ENCODE results near the gene BCL7A.
"Not testable (repeated sequence)": the region's sequence is repeated elsewhere in the genome, so short reads cannot be mapped to it uniquely, and the experiment has no call there.

BCL7A gene

DNA sequence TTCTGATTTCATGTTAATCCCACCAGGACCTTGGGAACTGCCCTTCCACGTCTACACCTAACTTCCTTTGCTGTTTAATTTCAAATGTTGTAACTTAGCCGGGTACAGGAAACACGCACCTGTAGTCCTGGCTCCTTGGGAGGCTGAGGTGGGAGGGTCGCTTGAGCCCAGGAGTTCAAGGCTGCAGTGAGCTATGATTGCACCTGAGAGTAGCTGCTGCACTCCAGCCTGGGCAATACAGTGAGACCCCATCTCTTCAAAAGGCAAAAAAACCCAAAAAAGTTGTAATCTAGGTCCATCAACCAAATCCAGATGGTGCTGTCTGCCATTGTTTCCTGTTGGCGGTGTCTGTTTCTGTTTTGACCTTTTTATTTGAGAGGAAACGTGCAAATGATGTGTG, 14.5 kb downstream of the BCL7A start:
- Histone ChIP-seq H3K4me1 (ENCODE audit: low read length) (no peaks in the 10 kb centered on the region), H3K9me3 (replicated peaks; ENCODE audit: insufficient read depth, low read length) (no peaks in the 10 kb centered on the region), H3K27ac (ENCODE audit: low read length) (no peak overlapping the region), H3K9me2 (replicated peaks; ENCODE audit: insufficient read depth, low read length) (no peaks in the 10 kb centered on the region), H3K79me2 (ENCODE audit: low read length) (no peaks in the 10 kb centered on the region), H3K4me3 (ENCODE audit: low read length) (no peak overlapping the region), H3K27me3 (replicated peaks; ENCODE audit: insufficient read depth, low read length) (no peaks in the 10 kb centered on the region), H3K36me3 (replicated peaks; ENCODE audit: insufficient read depth, low read length) (no peaks in the 10 kb centered on the region), H3K4me2 (ENCODE audit: low read depth, low read length) (no peak overlapping the region), H4K20me1 (ENCODE audit: insufficient read depth, low read length) (no peaks in the 10 kb centered on the region), H3K9ac (ENCODE audit: low read length) (no peak overlapping the region), H2AFZ (ENCODE audit: low read length) (no peak overlapping the region), H3F3A (ENCODE audit: insufficient read depth, low read length) (no peaks in the 10 kb centered on the region)
- TF ChIP-seq, protein P1, sequence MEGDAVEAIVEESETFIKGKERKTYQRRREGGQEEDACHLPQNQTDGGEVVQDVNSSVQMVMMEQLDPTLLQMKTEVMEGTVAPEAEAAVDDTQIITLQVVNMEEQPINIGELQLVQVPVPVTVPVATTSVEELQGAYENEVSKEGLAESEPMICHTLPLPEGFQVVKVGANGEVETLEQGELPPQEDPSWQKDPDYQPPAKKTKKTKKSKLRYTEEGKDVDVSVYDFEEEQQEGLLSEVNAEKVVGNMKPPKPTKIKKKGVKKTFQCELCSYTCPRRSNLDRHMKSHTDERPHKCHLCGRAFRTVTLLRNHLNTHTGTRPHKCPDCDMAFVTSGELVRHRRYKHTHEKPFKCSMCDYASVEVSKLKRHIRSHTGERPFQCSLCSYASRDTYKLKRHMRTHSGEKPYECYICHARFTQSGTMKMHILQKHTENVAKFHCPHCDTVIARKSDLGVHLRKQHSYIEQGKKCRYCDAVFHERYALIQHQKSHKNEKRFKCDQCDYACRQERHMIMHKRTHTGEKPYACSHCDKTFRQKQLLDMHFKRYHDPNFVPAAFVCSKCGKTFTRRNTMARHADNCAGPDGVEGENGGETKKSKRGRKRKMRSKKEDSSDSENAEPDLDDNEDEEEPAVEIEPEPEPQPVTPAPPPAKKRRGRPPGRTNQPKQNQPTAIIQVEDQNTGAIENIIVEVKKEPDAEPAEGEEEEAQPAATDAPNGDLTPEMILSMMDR (IDR thresholded peaks at IDR 0.05; ENCODE audit: low read length) = no peak
- no peak for TF ChIP-seq EZH2 (optimal IDR thresholded peaks at IDR 0.05; ENCODE audit: low read depth, low read length)
- TF ChIP-seq EZH2phosphoT487 (IDR thresholded peaks at IDR 0.05; ENCODE audit: low read length) = no peak
- no peak for DNase-seq

DNA sequence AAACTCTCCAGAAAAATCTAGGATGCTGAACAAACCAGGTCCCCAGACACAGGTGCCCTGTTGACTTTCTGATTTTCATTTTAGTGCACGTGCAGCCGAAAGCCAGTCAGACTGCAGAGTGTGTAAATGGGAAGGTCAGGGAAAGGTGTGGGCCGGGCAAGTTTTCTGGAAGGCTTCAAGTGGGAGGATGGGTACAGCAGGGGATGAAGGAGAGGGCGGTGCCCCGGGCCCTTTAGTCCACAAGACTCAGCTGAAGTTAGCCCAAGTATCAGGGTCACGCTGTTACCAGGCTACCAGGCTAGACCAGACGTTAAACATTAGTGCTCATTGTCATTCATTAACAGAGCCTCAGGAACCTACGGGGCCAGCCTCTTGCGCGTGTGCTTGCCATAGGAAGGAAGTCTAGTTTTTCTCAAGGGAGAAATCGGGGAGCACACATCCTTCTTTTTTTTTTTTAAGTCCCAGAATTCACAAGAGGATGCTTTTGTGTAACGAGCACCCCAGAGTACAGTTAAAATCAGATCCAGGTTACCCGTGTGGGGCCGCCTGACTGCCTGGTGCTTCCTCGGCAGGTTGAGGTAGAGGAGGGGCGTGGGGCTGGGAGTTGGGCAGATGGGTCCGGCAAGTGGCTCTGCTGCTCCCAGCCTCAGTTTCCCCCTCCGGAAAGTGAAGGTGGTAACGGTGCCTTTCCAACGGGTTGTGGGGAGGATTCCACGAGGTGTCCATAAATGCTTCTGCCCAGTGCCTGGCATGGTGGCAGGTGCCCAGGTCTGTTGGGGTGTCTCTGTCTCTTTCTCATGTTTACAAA, 19.1 kb downstream of the BCL7A start:
- H3K9ac ChIP-seq (ENCODE audit: low read length) = no peak overlapping the region
- H3K27me3 ChIP-seq (replicated peaks; ENCODE audit: insufficient read depth, low read length) = no peaks in the 10 kb centered on the region
- H3K9me2 ChIP-seq (replicated peaks; ENCODE audit: insufficient read depth, low read length) = no peaks in the 10 kb centered on the region
- H3K79me2 ChIP-seq (ENCODE audit: low read length) = no peaks in the 10 kb centered on the region
- no peak overlapping the region for H3K27ac ChIP-seq (ENCODE audit: low read length)
- no peak for TF ChIP-seq EZH2 (optimal IDR thresholded peaks at IDR 0.05; ENCODE audit: low read depth, low read length)
- no peak for TF ChIP-seq EZH2phosphoT487 (IDR thresholded peaks at IDR 0.05; ENCODE audit: low read length)
- TF ChIP-seq, protein P1 (IDR thresholded peaks at IDR 0.05; ENCODE audit: low read length) = no peak
- no peak overlapping the region for H3K4me3 ChIP-seq (ENCODE audit: low read length)
- no peak overlapping the region for H2AFZ ChIP-seq (ENCODE audit: low read length)
- no peaks in the 10 kb centered on the region for H4K20me1 ChIP-seq (ENCODE audit: insufficient read depth, low read length)
- H3K9me3 ChIP-seq (replicated peaks; ENCODE audit: insufficient read depth, low read length) = no peaks in the 10 kb centered on the region
- no peaks in the 10 kb centered on the region for H3F3A ChIP-seq (ENCODE audit: insufficient read depth, low read length)
- no peak overlapping the region for H3K4me2 ChIP-seq (ENCODE audit: low read depth, low read length)
- no peaks in the 10 kb centered on the region for H3K4me1 ChIP-seq (ENCODE audit: low read length)
- DNase-seq = no peak
- no peaks in the 10 kb centered on the region for H3K36me3 ChIP-seq (replicated peaks; ENCODE audit: insufficient read depth, low read length)

DNA sequence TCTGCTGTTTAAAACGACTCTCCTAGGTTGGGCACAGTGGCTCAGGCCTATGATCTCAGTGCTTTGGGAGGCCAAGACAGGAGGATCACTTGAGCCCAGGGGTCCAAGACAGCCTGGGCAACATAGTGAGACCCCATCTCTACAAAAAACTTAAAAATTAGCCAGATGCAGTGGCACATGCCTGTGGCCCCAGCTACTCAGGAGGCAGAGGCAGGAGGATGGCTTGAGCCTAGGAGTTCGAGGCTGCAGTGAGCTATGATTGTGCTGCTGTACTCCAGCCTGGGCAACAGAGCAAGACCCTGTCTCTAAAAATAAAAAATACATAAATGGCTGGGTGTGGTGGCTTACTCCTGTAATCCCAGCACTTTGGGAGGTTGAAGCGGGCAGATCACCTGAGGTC, 19.8 kb downstream of the BCL7A start:
- H3K27ac ChIP-seq (ENCODE audit: low read length); H3K79me2 ChIP-seq (ENCODE audit: low read length); H3K9me3 ChIP-seq (replicated peaks; ENCODE audit: insufficient read depth, low read length); H3K4me3 ChIP-seq (ENCODE audit: low read length); H2AFZ ChIP-seq (ENCODE audit: low read length); DNase-seq; H3K4me2 ChIP-seq (ENCODE audit: low read depth, low read length); H3F3A ChIP-seq (ENCODE audit: insufficient read depth, low read length); H3K27me3 ChIP-seq (replicated peaks; ENCODE audit: insufficient read depth, low read length); H4K20me1 ChIP-seq (ENCODE audit: insufficient read depth, low read length); H3K36me3 ChIP-seq (replicated peaks; ENCODE audit: insufficient read depth, low read length); H3K9me2 ChIP-seq (replicated peaks; ENCODE audit: insufficient read depth, low read length); H3K4me1 ChIP-seq (ENCODE audit: low read length); H3K9ac ChIP-seq (ENCODE audit: low read length): not testable (repeated sequence)

DNA sequence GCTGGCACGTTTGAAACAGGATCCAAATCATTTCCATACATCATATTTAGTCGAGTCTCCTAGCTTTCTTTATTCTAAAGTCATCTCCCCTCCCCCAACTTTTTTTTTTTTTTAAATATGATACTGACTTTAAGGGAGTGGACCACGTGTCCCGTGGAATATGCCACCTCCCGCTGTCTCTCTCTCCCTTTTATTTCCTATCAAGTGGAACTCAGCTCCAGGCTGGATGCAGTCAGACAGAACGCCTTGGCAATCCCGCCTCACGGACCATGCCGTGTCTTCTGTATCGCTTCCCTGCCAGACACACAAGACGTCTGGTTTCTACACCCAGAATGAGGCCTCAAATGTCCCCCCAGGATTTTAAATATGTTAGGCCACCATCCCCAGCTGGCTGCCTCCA, 21.2 kb downstream of the BCL7A start:
- H3K4me1 ChIP-seq (ENCODE audit: low read length) = no peaks in the 10 kb centered on the region
- DNase-seq = no peak

More for the DNA sequence above, 21.2 kb downstream of the BCL7A start:
- Histone ChIP-seq H2AFZ (ENCODE audit: low read length) (no peak overlapping the region), H3K4me3 (ENCODE audit: low read length) (no peak overlapping the region), H3F3A (ENCODE audit: insufficient read depth, low read length) (no peaks in the 10 kb centered on the region), H4K20me1 (ENCODE audit: insufficient read depth, low read length) (no peaks in the 10 kb centered on the region), H3K36me3 (replicated peaks; ENCODE audit: insufficient read depth, low read length) (no peaks in the 10 kb centered on the region), H3K4me2 (ENCODE audit: low read depth, low read length) (no peak overlapping the region), H3K9me2 (replicated peaks; ENCODE audit: insufficient read depth, low read length) (no peaks in the 10 kb centered on the region), H3K27me3 (replicated peaks; ENCODE audit: insufficient read depth, low read length) (no peaks in the 10 kb centered on the region), H3K9ac (ENCODE audit: low read length) (no peak overlapping the region), H3K79me2 (ENCODE audit: low read length) (no peaks in the 10 kb centered on the region), H3K9me3 (replicated peaks; ENCODE audit: insufficient read depth, low read length) (no peaks in the 10 kb centered on the region), H3K27ac (ENCODE audit: low read length) (no peak overlapping the region)
- TF ChIP-seq, protein P1 (IDR thresholded peaks at IDR 0.05; ENCODE audit: low read length) = no peak
- TF ChIP-seq EZH2 (optimal IDR thresholded peaks at IDR 0.05; ENCODE audit: low read depth, low read length) (no peak), EZH2phosphoT487 (IDR thresholded peaks at IDR 0.05; ENCODE audit: low read length) (no peak)
